Stomach (tissue), 4 donors: ENCODE results near the gene ROBO1.

Experiments
- CTCF ChIP-seq, 7 experiments: fragments of 450-650 bp in 4 of 7; fragments of 200-600 bp in 3 of 7; sonication (generic) in 3 of 7; IDR thresholded peaks; one replicate each; pipeline ENCODE4 v1.5.1; 2016 to 2019; ENCODE audit warnings: antibody characterized with exemption in 7 of 7, control low read depth in 2 of 7, mild to moderate bottlenecking in 1 of 7
- EP300 ChIP-seq: sonication (generic); formaldehyde crosslinking; IDR thresholded peaks from one replicate; pipeline ENCODE4 v1.6.1; 2017; ENCODE audit warnings: antibody characterized with exemption
- POLR2A ChIP-seq, 4 donors: fragments of 450-650 bp; IDR thresholded peaks; one replicate each; pipeline ENCODE4 v1.6.1; 2016; ENCODE audit warnings: antibody characterized with exemption in 4 of 4, control low read depth in 2 of 4, mild to moderate bottlenecking in 1 of 4, moderate library complexity in 1 of 4
- POLR2AphosphoS5 ChIP-seq, 3 donors: sonication (generic); formaldehyde crosslinking; IDR thresholded peaks; one replicate each; pipeline ENCODE4 v1.6.1; 2016; ENCODE audit warnings: antibody characterized with exemption in 3 of 3

GRCh38 chr3:78751266-78751665, 1016.5 kb downstream of the ROBO1 start:
- no peak for TF ChIP-seq CTCF (IDR thresholded peaks at IDR 0.05)
- no peak for TF ChIP-seq POLR2A (IDR thresholded peaks at IDR 0.05)
- no peak for TF ChIP-seq EP300
- no peak for TF ChIP-seq POLR2AphosphoS5 (IDR thresholded peaks at IDR 0.05)
